DOHH2 (cell line): ENCODE measurements around the gene SOX18.
A peak's percentile ranks its signal among the peaks of the same experiment; 100 is the strongest.

ENCODE experiments used
- H3F3A ChIP-seq: fragments of 200-600 bp; sonication (generic), shearing (Covaris generic); 2 replicates; pipeline ENCODE4 v1.6.0; 2016; ENCODE audit warnings: antibody characterized with exemption, mild to moderate bottlenecking; ENCODE audit not compliant: control insufficient read depth, insufficient read depth
- H3K27ac ChIP-seq: fragments of 200-600 bp; sonication (generic); 2 replicates; pipeline ENCODE4 v1.5.1; 2014; ENCODE audit warnings: low read depth, mild to moderate bottlenecking, low read length, moderate library complexity
- H3K27me3 ChIP-seq: fragments of 200-600 bp; sonication (generic); 2 replicates; pipeline ENCODE4 v1.6.1; 2014; ENCODE audit warnings: mild to moderate bottlenecking, low read length, mixed read lengths; ENCODE audit not compliant: control insufficient read depth
- H3K36me3 ChIP-seq: fragments of 200-600 bp; sonication (generic); 2 replicates; pipeline ENCODE4 v1.6.1; 2014; ENCODE audit warnings: mild to moderate bottlenecking, low read length, moderate library complexity, mixed read lengths; ENCODE audit not compliant: control insufficient read depth
- H3K4me1 ChIP-seq: fragments of 200-600 bp; sonication (generic); 2 replicates; pipeline ENCODE4 v1.6.1; 2014; ENCODE audit warnings: mild to moderate bottlenecking, low read length, mixed read lengths; ENCODE audit not compliant: control insufficient read depth
- H3K4me2 ChIP-seq: fragments of 200-600 bp; sonication (generic); 2 replicates; pipeline ENCODE4 v1.6.0; 2014; ENCODE audit warnings: mild to moderate bottlenecking, low read length, moderate library complexity
- H3K4me3 ChIP-seq: fragments of 200-600 bp; sonication (generic); 2 replicates; pipeline ENCODE4 v1.5.1; 2014; ENCODE audit warnings: mild to moderate bottlenecking, low read length, mixed read lengths
- H3K79me2 ChIP-seq: fragments of 200-600 bp; sonication (generic); 2 replicates; pipeline ENCODE4 v1.6.1; 2014; ENCODE audit warnings: mild to moderate bottlenecking, low read length, mixed read lengths; ENCODE audit not compliant: control insufficient read depth
- H3K9me2 ChIP-seq: fragments of 200-600 bp; sonication (generic); replicated peaks from 2 replicates; pipeline ENCODE4 v1.6.1; 2014; ENCODE audit warnings: mild to moderate bottlenecking, low read length, mixed read lengths; ENCODE audit not compliant: control insufficient read depth
- H3K9me3 ChIP-seq: fragments of 200-600 bp; sonication (generic); 2 replicates; pipeline ENCODE4 v1.6.1; 2014; ENCODE audit warnings: antibody characterized with exemption, low read length, mixed read lengths; ENCODE audit not compliant: control insufficient read depth, insufficient read depth
- H4K20me1 ChIP-seq: fragments of 200-600 bp; sonication (generic); 2 replicates; pipeline ENCODE4 v1.6.0; 2014; ENCODE audit warnings: low read depth, mild to moderate bottlenecking, antibody characterized with exemption, low read length, moderate library complexity; ENCODE audit not compliant: control insufficient read depth, insufficient read depth
- CTCF ChIP-seq: fragments of 200-600 bp; sonication (generic); IDR thresholded peaks from one replicate; pipeline ENCODE4 v1.5.1; 2014; ENCODE audit warnings: antibody characterized with exemption, mild to moderate bottlenecking, low read depth, low read length; ENCODE audit not compliant: poor library complexity, severe bottlenecking
- EZH2phosphoT487 ChIP-seq: fragments of 200-600 bp; sonication (generic); IDR thresholded peaks from 2 replicates; pipeline ENCODE4 v1.6.1; 2017; ENCODE audit warnings: borderline replicate concordance, mild to moderate bottlenecking, antibody characterized with exemption, low read length, moderate library complexity, mixed read lengths

SOX18 gene

GRCh38 chr20:64084685-64085152 lies 35.3 kb upstream of the SOX18 start:
- Histone ChIP-seq H3K79me2 (no peaks in the 10 kb centered on the region), H3K27me3 (peaks cover 30% of the 10 kb centered on the region), H3K4me1 (peaks cover 31% of the 10 kb centered on the region), H3F3A (peaks cover 10% of the 10 kb centered on the region; the same call in 1 of the 2 replicates), H3K36me3 (no peaks in the 10 kb centered on the region), H3K4me3 (no peak overlapping the region), H3K9me2 (no peaks in the 10 kb centered on the region), H3K27ac (no peak overlapping the region), H3K4me2 (no peak overlapping the region), H4K20me1 (no peaks in the 10 kb centered on the region), H3K9me3 (peaks cover 7% of the 10 kb centered on the region; the same call in 1 of the 2 replicates)
- TF ChIP-seq CTCF (no peak), EZH2phosphoT487 (no peak)

GRCh38 chr20:64083804-64084684 lies 34.6 kb upstream of the SOX18 start, which contains the start of gene LKAAEAR1:
LKAAEAR1 (minus strand) TSS chr20:64084398; CDS start chr20:64084219, 179 bp downstream.
- Histone ChIP-seq H3K9me3 (peaks cover 7% of the 10 kb centered on the region; the same call in 1 of the 2 replicates), H3K4me3 (peak within 1 kb of the TSS; percentile 48), H3K27ac (no peak within 1 kb of the TSS), H3K27me3 (peaks cover 26% of the 10 kb centered on the region), H3F3A (peaks cover 10% of the 10 kb centered on the region; the same call in 1 of the 2 replicates), H3K9me2 (no peaks in the 10 kb centered on the region), H4K20me1 (no peaks in the 10 kb centered on the region), H3K79me2 (peaks cover 2% of the 10 kb centered on the region), H3K4me2 (peak within 1 kb of the TSS; percentile 58), H3K36me3 (peaks cover 3% of the 10 kb centered on the region), H3K4me1 (peaks cover 31% of the 10 kb centered on the region)
- TF ChIP-seq EZH2phosphoT487 (no peak), CTCF (no peak)

GRCh38 chr20:64083378-64083803 lies 34.0 kb upstream of the SOX18 start:
- peak overlapping the region; percentile 58 for H3K4me2 ChIP-seq
- H3K27ac ChIP-seq = no peak overlapping the region
- no peaks in the 10 kb centered on the region for H3K9me2 ChIP-seq
- peaks cover 26% of the 10 kb centered on the region for H3K27me3 ChIP-seq
- TF ChIP-seq EZH2phosphoT487 (no peak), CTCF (peak; percentile 57)
- peaks cover 8% of the 10 kb centered on the region for H3K36me3 ChIP-seq
- peaks cover 9% of the 10 kb centered on the region for H3K79me2 ChIP-seq
- peaks cover 7% of the 10 kb centered on the region; the same call in 1 of the 2 replicates for H3K9me3 ChIP-seq
- peak overlapping the region; percentile 48 for H3K4me3 ChIP-seq
- H4K20me1 ChIP-seq = no peaks in the 10 kb centered on the region
- peaks cover 34% of the 10 kb centered on the region for H3K4me1 ChIP-seq
- H3F3A ChIP-seq = peaks cover 16% of the 10 kb centered on the region
